HL-60/S4 treated with retinoic acid at 250 ng/mL for 4 days and 3 days (cell line): Measurements from ENCODE around the gene RARRES1.

Source experiments
- in situ Hi-C: fragments of 300-500 bp; cut with MboI; formaldehyde crosslinking; loops from 2 replicates; pipeline ENCODE4 v1.7.0; 2022; ENCODE audit warnings: low sequenced_read_pairs

RARRES1 gene

DNA sequence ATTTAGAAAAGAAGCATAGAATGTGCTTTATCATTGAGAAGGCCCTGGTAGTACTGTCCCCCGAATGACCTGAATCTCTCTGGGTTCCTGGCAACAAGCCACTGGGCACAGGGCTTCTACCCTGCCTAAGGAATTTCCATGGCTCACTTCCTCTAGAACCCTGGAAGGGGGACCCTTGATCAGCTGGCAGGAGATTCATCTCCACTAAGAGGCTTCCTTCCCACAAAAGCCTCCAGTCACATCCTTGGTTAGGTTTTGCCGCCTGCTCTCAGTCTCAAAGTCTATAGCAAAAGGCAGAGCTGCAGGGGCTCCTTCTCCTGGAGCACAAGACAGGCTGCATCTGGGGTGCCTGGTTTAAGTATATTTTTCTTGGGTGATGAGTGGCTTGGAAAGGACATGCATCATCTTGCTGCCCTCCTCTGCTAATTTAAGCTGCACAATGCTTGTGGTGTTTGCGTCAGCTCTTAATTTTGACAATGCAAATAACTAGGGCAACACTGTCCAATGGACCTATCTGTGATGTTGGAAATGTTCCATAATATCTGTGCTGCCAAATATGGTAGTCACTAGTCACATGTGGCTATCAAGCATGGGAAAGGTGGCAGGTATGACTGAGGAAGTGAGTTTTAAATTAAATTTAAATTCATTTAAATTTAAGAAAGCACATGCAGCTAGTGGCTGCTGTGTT is 33.4 kb upstream of the RARRES1 start:
- in situ Hi-C loops, result no loop called here

DNA sequence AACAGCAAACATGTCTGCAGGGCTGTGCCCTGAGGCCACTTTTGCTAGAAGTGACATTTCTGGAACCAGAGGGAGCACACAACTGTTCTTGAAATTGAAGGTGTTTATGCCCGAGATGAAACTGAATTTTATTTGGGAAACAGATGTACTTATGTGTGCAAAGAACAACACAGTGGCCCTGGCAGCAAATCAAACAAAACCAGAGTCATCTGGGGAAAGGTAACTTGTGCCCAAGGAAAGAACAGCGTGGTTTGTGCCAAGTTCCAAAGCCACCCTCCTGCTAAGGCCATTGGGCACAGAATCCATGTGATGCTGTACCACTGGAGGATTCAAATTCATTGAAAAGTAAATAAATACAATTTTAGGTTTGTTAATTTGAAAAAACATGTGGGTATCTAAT is 31.2 kb upstream of the RARRES1 start:
- in situ Hi-C loops, result no loop called here

DNA sequence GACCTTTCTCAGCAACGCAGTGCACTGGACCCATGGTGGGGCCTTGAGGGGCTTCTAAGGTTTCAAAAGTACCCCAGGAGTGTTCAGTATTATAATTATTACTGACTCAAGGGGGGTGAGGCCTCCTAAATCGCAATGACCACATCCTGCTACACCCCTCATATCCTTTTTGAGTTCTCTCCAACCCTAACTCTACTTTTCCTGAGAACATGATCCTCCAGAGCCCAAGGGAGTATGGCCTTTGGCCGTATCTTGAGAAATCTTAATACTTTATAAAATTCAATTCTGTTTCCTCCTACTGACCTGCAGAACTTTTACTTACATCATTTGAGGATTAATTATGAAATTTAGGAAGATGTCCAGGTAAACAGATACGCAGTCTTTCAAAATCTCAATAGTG is 30.4 kb upstream of the RARRES1 start:
- in situ Hi-C loops, result no loop called here

DNA sequence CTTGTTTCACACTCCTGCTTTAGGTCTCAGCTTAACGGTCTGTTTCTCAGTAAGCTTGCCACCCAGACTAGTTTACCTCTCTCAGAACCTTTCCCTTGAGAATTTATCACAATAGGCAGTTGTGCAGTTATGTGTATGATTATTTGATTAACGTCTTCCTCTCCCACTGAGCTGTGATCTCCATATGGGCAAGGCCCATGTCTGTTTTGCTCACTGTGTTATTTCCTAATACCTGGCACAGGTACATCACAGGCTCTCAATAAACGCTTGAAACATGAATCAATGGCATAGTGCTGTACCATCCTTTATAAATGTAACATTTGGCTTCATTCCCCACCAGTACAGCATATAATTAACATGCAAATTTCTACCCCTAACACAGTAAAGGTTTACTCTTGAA is 29.1 kb upstream of the RARRES1 start:
- in situ Hi-C loops, result no loop called here

DNA sequence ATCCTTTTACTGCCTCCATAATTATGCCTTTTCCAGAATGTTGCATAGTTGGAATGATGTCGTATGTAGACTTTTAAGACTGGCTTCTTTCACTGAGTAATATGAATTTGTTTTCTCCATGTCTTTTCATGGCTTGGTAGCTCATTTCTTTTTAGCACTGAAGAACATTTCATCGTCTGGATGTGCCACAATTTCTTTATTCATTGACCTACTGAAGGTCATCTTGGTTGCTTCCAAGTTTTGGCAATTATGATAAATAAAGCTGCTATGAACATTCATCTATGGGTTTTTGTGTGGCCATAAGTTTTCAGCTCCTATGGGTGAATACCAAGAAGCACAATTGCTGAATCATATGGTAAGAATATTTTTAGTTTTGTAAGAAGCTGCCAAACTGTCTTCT is 23.2 kb upstream of the RARRES1 start:
- in situ Hi-C loops, result no loop called here

DNA sequence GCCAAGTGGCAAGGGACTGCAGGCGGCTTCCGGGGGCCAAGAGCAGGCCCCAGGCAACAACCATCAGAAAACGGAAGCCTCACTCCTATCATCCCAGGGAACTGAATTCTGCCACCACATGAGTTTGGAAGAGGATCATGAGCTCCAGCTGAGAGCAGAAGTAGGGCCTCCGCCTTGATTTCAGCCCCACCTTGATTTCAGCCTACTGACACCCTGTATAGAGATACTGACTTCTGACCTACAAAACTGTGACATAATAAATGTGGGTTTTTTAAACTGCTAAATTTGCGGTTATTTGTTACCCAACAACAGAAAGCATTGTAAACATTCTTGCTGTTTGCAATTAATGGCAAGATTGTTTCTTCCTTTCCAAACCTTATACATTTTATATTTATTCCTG is 21.6 kb upstream of the RARRES1 start:
- in situ Hi-C loops, result no loop called here

DNA sequence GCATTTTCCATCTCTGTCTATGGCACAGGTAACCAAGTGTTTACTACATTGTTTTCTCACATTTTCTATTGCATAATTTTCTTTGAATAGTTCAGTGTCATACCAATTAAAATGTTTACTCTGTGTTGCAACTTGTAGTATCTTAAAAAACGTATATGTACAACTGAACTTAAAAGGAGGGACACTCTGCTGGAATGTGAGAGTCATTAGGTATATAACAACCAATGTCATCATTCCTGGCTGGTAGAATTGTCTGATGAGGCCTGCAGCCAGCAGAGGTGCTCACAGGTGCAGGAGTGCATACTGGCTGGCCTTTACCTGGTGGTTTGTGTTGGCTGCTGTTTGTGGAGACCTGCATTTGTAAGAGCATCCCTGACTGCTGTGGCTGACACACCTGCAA is 19.1 kb upstream of the RARRES1 start:
- in situ Hi-C loops, result no loop called here

DNA sequence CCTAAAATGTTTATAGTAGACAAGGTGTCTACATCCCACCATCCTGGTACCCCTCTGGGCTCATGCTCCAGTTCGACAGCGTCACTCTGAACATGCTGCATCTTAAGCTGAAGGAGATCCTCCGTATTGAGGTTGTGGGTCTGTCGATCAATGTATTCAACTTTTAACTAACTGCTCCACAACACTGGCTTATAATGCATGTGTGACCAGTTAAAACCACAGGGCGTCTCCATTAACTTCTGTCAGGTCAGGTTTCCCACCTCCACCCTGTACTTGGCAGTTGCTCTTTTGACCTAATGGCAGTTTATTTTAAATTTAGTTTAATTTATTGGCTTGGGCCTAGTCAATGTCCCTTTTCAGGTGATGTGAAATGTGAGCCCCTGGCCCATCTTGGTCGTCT is 17.8 kb upstream of the RARRES1 start:
- in situ Hi-C loops, result no loop called here

DNA sequence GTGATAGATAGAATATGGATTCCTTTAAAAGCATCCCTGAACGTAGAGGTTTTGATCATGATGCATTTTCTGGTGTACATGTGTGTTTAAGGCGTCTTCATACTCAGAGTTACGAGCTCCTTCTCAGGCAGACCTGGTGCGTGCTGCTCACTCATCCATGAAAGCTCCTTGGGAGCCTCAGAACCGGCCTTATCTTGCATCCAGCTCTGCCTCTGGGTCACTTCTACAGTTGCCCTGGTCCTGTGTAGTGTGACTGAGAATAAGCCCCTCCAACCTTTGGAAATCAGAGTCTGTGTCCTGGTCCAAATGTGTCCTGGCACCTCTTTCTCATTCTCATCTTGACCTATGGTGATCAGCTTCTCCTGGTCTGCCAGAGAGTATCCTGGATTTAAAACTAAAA is 17.3 kb upstream of the RARRES1 start:
- in situ Hi-C loops, result no loop called here

DNA sequence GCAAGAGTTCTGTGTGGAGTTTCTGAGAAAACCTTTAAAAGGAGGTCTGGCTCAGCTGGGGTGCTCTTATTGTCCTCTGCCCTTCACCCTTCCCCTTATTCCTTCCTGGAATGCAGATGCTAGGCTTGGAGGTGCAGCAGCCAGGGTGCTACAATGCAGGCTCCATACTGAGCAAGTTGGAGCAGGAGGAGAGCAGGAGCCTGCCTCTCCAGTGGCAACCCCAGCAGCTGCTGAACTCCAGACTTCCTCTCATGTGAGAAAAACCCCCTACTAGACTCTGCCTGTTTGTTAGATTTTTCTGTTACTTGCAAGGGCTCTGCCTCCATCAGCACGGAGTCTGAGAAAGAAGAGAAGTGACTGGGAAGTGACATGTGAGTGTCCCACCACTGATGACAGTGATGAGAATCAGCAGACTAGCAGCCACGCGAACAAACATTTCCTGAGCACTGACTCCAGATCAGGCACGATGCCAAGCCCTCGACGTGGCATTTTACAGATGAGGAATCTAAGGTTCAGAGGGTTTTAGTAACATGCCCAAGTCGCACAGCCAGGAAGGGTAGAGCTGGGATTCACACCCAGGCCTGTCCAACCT is 16.1 kb upstream of the RARRES1 start:
- in situ Hi-C loops, result no loop called here

DNA sequence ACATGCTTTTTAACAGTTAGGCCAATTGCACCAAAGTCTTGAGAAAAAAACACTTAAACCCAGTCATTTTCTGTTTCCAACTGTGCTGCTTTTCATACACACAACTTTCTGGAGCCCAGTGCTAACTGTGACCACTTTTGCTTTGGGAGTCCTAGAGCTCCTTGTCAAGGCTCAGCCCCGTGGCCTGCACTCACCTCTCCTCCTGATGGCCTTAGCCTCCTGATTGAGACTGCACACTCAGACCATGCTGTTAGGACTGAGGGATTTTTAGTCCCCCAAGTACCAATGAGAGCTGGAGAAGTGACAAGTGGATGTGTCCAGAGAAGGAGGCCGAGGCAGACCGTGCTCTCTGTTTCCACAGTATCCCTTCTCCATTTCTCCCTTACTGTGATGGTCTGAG is 15.2 kb upstream of the RARRES1 start:
- in situ Hi-C loops, result no loop called here

DNA sequence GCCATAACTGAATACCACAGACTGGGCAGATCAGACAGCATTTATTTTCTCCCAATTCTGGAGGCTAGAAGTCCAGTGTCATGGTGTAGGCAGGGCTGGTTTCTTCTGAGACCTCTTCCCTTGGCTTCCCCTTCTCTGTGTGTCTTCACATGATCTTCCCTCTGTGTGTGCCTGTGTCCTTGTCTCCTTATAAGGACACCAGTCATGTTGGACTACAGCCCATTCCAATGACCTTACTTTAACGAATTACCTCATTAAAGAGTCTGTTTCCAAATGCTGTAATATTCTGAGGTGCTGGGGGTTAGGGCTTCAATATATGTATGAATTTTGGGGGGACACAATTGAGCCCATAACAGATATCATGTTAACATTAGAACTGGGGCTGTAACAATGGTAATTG is 13.3 kb upstream of the RARRES1 start:
- in situ Hi-C loops, result no loop called here

DNA sequence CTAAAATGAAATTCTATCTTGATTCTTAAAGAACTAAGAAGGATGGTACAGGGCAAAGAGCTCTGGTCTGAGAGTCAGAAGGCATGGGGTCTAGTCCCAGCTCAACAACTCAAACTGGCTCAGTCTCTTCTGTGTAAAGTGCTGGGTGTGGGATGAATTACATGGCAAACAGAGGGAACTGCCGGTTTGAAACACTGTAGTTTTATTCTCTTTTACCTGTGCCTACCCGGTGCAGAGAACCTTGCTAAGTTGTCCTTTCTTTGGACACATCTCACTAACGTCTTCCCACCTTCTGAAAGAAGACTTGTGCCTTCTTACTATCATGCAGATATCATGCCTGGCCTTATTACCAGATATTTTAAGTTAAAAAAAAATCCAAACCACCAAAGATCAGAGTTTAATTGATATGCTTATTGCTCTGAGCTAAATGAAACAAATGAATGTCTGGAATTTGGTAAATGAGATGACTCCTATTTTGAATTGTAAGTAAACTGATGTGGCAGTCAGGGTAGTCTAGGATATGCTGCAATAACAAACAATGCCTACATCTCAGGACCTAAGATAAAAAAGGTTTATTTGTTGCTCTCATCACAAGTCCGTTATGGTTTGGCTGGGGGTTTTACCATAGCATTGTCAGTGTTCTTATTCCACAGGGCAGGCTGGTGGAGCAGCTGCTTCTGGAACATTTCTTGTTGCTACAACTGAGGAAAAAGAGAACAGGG is 12.5 kb upstream of the RARRES1 start:
- in situ Hi-C loops, result no loop called here

DNA sequence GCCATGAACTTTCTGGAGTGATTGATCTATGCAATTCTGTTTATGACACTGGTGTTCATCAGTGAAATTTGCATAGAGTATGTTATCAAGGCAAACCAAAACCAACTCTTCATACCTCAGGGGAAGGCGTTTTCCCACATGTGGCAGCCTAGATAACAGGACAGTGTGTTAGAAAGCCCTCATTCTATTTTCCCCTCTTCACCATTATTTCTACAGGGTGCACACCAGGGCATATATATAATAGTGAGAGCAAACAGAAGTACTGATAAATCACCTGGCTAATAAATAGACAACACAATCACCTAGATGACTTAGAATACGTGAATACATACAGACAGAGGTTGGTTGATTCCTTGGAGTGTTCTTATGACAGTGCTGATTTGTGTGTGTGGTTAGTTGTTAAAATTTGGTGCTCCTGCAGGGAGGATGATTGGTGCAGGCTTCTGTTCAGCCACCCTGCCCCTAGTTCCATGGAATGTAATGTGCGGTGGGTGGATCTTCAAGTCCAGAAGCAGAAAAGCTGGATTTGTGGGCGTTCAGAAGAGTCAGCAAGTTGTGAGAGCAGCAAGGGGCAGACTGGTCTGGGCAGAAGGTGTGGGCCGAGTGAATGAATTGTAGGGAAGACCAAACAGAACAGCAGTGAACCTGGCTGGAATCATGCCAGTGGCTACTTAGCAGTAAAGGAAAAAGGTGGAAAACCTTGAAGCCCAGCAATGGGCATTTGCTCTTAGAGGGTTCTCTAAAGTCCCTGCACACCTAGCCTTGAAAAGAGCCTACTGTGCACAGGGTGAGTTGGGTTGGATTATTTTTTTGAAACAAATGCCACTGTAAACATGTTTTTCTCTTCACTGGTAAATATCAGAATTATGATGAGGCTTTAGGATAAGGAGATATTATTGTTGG is 11.7 kb upstream of the RARRES1 start:
- in situ Hi-C loops, result no loop called here

DNA sequence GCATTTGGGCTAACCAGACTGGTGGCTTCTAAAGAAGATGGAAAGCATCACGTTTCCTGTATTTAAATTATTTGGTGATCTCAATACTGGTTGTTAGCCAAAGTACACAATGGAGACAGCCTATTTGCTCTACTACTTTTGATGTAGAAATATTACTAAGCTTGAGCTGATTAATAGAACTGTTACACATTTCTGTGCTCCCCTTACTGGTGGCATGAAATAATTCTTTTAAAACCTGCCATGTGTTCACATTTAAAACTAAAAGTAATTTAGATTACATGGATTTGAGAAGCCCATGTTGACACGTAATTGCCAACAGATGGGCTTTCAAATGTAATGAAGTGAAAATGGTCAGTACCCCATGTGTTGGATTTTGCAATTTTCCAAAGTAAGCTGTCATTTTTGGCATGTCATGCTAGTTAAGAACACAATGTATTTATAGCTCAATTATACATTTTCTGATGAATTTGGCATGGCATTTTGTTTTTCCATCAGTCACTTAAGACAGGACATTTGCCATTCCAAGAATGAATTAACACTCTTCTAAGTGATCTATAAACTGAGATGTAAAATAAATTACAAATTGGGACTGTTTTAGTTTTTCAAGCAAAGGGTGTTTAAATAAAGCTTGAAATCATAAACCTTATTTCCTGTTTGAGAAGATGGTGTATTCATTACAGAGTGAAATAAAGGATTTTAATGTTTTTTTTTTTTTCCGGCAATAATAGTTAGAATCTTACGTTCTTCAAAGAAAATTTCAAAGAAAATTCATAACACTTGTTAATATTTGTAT is 10.8 kb upstream of the RARRES1 start:
- in situ Hi-C loops, result no loop called here

DNA sequence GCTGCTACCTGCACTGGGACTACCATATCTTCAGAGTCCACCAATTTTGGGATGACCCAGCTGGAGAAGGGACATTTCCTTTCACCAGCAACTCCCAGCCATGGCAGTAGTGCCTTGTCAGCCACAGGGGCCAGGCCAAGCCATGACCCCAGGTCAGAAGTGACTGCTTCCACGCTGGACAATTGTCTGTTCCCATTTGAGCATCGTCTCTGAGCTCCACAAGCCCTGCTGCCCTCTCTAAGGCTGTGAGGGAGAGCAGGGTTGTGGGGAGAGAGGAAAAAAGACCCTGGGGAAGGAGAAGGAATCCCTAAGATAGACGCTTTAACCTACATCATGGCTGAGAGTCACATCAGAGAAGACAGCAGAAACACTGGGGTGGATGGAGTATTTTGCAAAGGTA is 7.4 kb upstream of the RARRES1 start:
- in situ Hi-C loops, result no loop called here

DNA sequence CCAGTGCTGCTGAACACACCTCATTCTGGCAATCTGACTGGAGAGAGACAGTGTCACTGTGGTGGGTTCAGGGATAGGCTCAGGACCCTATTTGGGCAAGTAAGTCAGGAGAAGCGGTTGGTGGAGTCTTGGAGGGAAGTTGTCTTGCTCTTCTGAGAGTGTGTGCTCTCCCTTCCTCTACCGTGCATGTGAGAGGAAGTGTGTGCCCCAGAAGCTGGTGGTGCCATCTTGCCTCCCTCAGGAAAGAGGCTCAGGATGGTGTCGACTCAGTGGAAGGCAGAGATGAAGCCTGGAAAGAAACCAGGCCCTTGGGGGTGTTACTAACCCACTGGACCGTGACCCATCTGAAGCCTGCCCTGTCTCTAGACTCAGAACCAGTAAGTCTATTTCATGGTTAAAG is 6.8 kb upstream of the RARRES1 start:
- in situ Hi-C loops, result no loop called here

DNA sequence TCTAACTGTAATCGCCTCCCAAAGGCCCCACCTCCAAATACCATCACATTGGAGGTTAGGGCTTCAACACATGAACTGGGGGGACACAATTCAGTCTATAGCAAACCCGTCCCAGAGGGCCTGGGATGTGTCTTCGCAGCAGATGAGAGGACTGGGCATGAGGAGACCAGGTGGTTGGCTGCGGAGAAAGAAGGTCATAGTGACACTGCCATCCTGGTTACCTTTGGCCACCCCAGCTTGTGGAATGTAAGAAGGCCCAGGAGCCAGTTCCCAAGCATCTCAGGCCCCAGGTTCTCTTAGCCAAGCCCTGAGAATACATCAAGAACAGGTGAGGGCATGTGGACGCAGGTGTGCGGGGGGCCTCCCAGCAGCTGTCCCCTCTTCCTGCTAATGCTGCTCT is 6.4 kb upstream of the RARRES1 start:
- in situ Hi-C loops, result no loop called here

DNA sequence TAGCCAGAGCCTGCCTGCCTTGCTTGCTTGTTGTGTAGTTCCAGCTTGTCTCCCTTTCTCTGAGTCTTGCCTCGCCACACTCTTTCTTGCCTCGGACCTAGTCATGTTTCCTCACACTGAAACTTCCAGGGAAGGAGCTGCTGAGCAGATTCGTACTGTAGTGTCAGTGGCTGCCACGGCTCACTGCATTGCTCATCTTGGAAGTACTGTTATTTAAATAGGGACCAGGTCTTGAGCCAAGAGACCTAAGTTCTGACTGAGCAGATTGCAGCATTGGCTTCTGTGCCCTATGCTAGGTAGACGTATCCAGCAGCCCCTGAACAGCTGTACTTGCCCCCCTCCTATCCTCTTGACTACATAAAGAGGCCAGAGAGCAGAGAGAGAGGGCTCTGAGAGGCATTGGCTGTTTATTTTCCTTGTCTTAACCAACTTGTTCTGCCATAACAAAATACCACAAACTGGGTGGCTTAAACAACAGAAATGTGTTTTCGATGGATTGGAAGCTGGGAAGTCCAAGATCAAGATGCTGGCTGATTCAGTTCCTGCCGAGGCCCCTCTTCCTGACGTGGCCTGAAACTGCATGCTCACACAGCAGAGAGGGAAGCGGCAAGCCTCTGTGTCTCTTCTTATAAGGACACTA is 5.8 kb upstream of the RARRES1 start:
- in situ Hi-C loops, result no loop called here

DNA sequence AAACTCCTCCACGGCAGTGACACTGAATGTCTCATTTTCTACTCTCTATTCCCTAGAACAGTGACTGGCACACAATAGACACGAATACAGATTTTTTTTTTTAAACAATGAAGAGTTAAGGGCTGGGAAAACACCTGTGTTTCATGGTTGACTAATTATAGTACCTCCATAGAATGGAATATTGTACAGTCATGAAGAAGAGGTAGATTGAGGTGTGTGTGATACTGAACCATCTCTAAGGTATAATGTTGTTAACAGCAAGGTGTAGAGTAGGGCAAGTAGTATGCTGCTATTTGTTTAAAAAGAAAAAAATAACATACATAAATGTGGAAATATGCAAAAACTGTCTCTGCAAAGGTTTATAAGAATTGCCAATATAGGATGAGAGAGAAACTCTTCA is 5.2 kb upstream of the RARRES1 start:
- in situ Hi-C loops, result no loop called here
